Measurements from ENCODE around the gene WHRN. TPM values are rescaled to one million over a fixed set of nuclear protein-coding genes. Genes with fewer than 3 reads are reported as not detected.

WHRN gene
- total RNA-seq, 2 experiments from 2014 or later, result 0.19 to 2.1 TPM

GRCh38 chr9:114469091-114469853 lies 36.0 kb downstream of the WHRN start:
- TF ChIP-seq EZH2phosphoT487 (IDR thresholded peaks at IDR 0.05; ENCODE audit: borderline replicate concordance, low read depth, low read length) (no peak), CTCF (conservative IDR thresholded peaks at IDR 0.05; ENCODE audit: low read length) (no peak)
- no peak overlapping the region for H3K4me2 ChIP-seq (ENCODE audit: low read length)
- H3K4me1 ChIP-seq (ENCODE audit: insufficient read depth, low read length, poor library complexity, severe bottlenecking), result no peaks in the 10 kb centered on the region
- CTCF ChIA-PET (ENCODE audit: unreplicated experiment), result no interaction called here
- no peaks in the 10 kb centered on the region for H3K9me3 ChIP-seq (ENCODE audit: low read length)
- no peaks in the 10 kb centered on the region for H3K9me2 ChIP-seq (ENCODE audit: insufficient read depth, low read length)
- no peaks in the 10 kb centered on the region for H3K36me3 ChIP-seq (ENCODE audit: insufficient read depth, low read length)
- POLR2A ChIA-PET, result no interaction called here
- intact Hi-C loops (cut with micrococcal nuclease; ENCODE audit: unreplicated experiment), result no loop called here
- no peak overlapping the region for H2AFZ ChIP-seq (ENCODE audit: low read length)
- H4K20me1 ChIP-seq (ENCODE audit: insufficient read depth, low read length), result no peaks in the 10 kb centered on the region
- no peak overlapping the region for H3K4me3 ChIP-seq (ENCODE audit: low read depth, low read length, poor library complexity, severe bottlenecking)
- no peak for DNase-seq (ENCODE audit: low spot score)
- H3K79me2 ChIP-seq (ENCODE audit: insufficient read depth, low read depth, low read length), result no peaks in the 10 kb centered on the region
- no TSS peak for BruUV-seq (replicated peaks)
- H3K27ac ChIP-seq (ENCODE audit: low read depth, low read length, poor library complexity, severe bottlenecking), result no peak overlapping the region

DNA sequence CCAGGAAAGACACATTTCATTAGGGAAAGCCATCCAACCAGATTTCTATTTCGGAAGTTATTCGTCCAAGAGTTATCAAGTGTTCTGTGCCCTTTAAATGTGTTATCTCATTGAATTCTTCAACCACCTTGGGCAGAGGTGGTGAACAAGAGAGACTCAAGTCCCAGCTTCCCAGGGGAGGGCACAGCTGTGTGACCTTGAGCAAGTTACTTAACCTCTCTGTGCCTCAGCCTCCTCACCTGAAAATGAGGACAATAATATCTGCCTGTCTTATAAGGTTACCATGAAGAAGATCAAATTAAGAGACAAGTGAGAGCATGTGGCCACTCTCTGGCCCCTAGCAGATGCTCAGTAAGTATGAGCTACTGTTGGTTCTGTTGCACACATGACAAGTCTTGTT lies 37.4 kb downstream of the WHRN start:
- CTCF ChIA-PET (ENCODE audit: unreplicated experiment), result no interaction called here

More for the DNA sequence above, 37.4 kb downstream of the WHRN start:
- no peak overlapping the region for H3K4me2 ChIP-seq (ENCODE audit: low read length)
- no peak overlapping the region for H3K4me3 ChIP-seq (ENCODE audit: low read depth, low read length, poor library complexity, severe bottlenecking)
- TF ChIP-seq EZH2phosphoT487 (IDR thresholded peaks at IDR 0.05; ENCODE audit: borderline replicate concordance, low read depth, low read length), result no peak
- TF ChIP-seq CTCF (conservative IDR thresholded peaks at IDR 0.05; ENCODE audit: low read length), result no peak
- no peak overlapping the region for H2AFZ ChIP-seq (ENCODE audit: low read length)
- H3K36me3 ChIP-seq (ENCODE audit: insufficient read depth, low read length), result no peaks in the 10 kb centered on the region
- no peak overlapping the region for H3K27ac ChIP-seq (ENCODE audit: low read depth, low read length, poor library complexity, severe bottlenecking)
- H4K20me1 ChIP-seq (ENCODE audit: insufficient read depth, low read length), result no peaks in the 10 kb centered on the region
- no peaks in the 10 kb centered on the region for H3K9me3 ChIP-seq (ENCODE audit: low read length)
- H3K4me1 ChIP-seq (ENCODE audit: insufficient read depth, low read length, poor library complexity, severe bottlenecking), result no peaks in the 10 kb centered on the region
- no peaks in the 10 kb centered on the region for H3K9me2 ChIP-seq (ENCODE audit: insufficient read depth, low read length)
- intact Hi-C loops (cut with micrococcal nuclease; ENCODE audit: unreplicated experiment), result no loop called here
- no peaks in the 10 kb centered on the region for H3K79me2 ChIP-seq (ENCODE audit: insufficient read depth, low read depth, low read length)
- POLR2A ChIA-PET, result no interaction called here
- BruUV-seq (replicated peaks), result no TSS peak
- no peak for DNase-seq (ENCODE audit: low spot score)

Data from OCI-LY7 (cell line).